GM10266 (cell line): ENCODE data around the gene HDAC10.
"Not testable (repeated sequence)": the region's sequence is repeated elsewhere in the genome, so short reads cannot be mapped to it uniquely, and the experiment has no call there.

Experiments
- DNase-seq: peaks from one replicate; pipeline ENCODE4 v3.0.0; 2012; ENCODE audit errors: extremely low spot score
- CTCF ChIP-seq: IDR thresholded peaks from 2 replicates; pipeline ENCODE4 v1.5.1; 2012; ENCODE audit warnings: mild to moderate bottlenecking, low read depth; ENCODE audit not compliant: control insufficient read depth, insufficient read depth; ENCODE audit errors: missing control alignments

HDAC10 gene

GRCh38 chr22:50278461-50278860 lies 27.4 kb upstream of the HDAC10 start:
- TF ChIP-seq CTCF = no peak
- DNase-seq = no peak

- DNase-seq = no peak
- no peak for TF ChIP-seq CTCF
Measured at GRCh38 chr22:50277761-50278160, 26.7 kb upstream of the HDAC10 start.

- peak; percentile 83 for DNase-seq
Measured at GRCh38 chr22:50276143-50276542, 25.1 kb upstream of the HDAC10 start.

GRCh38 chr22:50275181-50276055 lies 24.4 kb upstream of the HDAC10 start:
- TF ChIP-seq CTCF = no peak
- DNase-seq = no peak

More at GRCh38 chr22:50276143-50276542, 25.1 kb upstream of the HDAC10 start:
- peak; percentile 75 for TF ChIP-seq CTCF

GRCh38 chr22:50274771-50275170 lies 23.7 kb upstream of the HDAC10 start:
- no peak for TF ChIP-seq CTCF
- DNase-seq = no peak

GRCh38 chr22:50274311-50274710 lies 23.2 kb upstream of the HDAC10 start:
- TF ChIP-seq CTCF = peak; percentile 47
- DNase-seq = peak; percentile 76

GRCh38 chr22:50273781-50274180 lies 22.7 kb upstream of the HDAC10 start:
- not testable (repeated sequence) for DNase-seq

GRCh38 chr22:50273352-50273751 lies 22.3 kb upstream of the HDAC10 start:
- DNase-seq = not testable (repeated sequence)
